GM12878 (cell line): ENCODE data around the gene CBLN3. TPM values are rescaled to one million over a fixed set of nuclear protein-coding genes. Genes with fewer than 3 reads are reported as not detected.

Experiments
- ATAC-seq: fragments of 200-7000 bp; cut with Tn5 transposase; 3 replicates; pipeline ENCODE4 v1.9.1; 2020; ENCODE audit warnings: mild to moderate bottlenecking, moderate library complexity
- BruUV-seq: library from RNA; stranded (reverse); fragments of 400-500 nt; replicated peaks from 2 replicates; lab custom pipeline; 2021; lab: Mats Ljungman, UMichigan
- CTCF ChIA-PET: fragments of 300-600 bp; sonication (Branson Sonifier 250); formaldehyde crosslinking; extraction: SDS; loops from one replicate; lab custom pipeline; 2021; ENCODE audit warnings: inconsistent platforms; lab: Yijun Ruan, JAX
- POLR2A ChIA-PET: fragments of 350-600 bp; formaldehyde crosslinking; extraction: SDS; loops from one replicate; lab custom pipeline; 2021; ENCODE audit warnings: inconsistent platforms; lab: Charles Lee
- RAD21 ChIA-PET: fragments of 300-600 bp; sonication (Branson Sonifier 250); formaldehyde crosslinking; loops from one replicate; lab custom pipeline; 2023; ENCODE audit warnings: antibody characterized with exemption; ENCODE audit not compliant: unreplicated experiment; lab: Charles Lee
- SMC1A ChIA-PET: fragments of 300-600 bp; sonication (Branson Sonifier 250); formaldehyde crosslinking; loops from one replicate; lab custom pipeline; 2023; ENCODE audit not compliant: unreplicated experiment, uncharacterized antibody; lab: Charles Lee
- DNase-seq: peaks from one replicate; pipeline ENCODE4 v3.0.0-alpha.2; 2011; ENCODE audit warnings: low read depth, low spot score
- FAIRE-seq: peaks from 3 replicates; lab custom pipeline; 2011; peaks lifted over from hg19 to GRCh38; lab: Jason Lieb, UNC
- H2AFZ ChIP-seq: 2 replicates; pipeline ENCODE4 v1.6.0; 2011; ENCODE audit warnings: low read depth, low read length, control low read depth; ENCODE audit not compliant: control insufficient read depth
- H3K27ac ChIP-seq: 2 replicates; pipeline ENCODE4 v1.5.1; 2011; ENCODE audit warnings: control low read depth; ENCODE audit not compliant: control insufficient read depth, insufficient read depth
- H3K27me3 ChIP-seq, 2 experiments: replicated peaks in 1 of 2; 2 replicates each; pipeline versions ENCODE4 v1.6.0 to v1.6.1; 2011; ENCODE audit warnings: low read length in 1 of 2; ENCODE audit not compliant: control insufficient read depth in 2 of 2, insufficient read depth in 2 of 2
- H3K36me3 ChIP-seq, 2 experiments: 2 replicates each; pipeline ENCODE4 v1.5.1; 2011; ENCODE audit warnings: low read length in 1 of 2; ENCODE audit not compliant: control insufficient read depth in 2 of 2, insufficient read depth in 2 of 2
- H3K4me1 ChIP-seq: 2 replicates; pipeline ENCODE4 v1.6.1; 2011; ENCODE audit warnings: mild to moderate bottlenecking, low read length, moderate library complexity, mixed read lengths; ENCODE audit not compliant: control insufficient read depth, insufficient read depth
- H3K4me2 ChIP-seq: 2 replicates; pipeline ENCODE4 v1.6.0; 2011; ENCODE audit warnings: control low read depth; ENCODE audit not compliant: control insufficient read depth, insufficient read depth
- H3K4me3 ChIP-seq: fragments of 200-600 bp; sonication (generic); 2 replicates; pipeline ENCODE4 v1.5.1; 2016
- H3K79me2 ChIP-seq: 2 replicates; pipeline ENCODE4 v1.6.0; 2011; ENCODE audit warnings: low read length; ENCODE audit not compliant: control insufficient read depth, insufficient read depth
- H3K9ac ChIP-seq: 2 replicates; pipeline ENCODE4 v1.8.0; 2011; ENCODE audit warnings: low read length, control low read depth, mixed read lengths; ENCODE audit not compliant: control insufficient read depth, insufficient read depth
- H3K9me3 ChIP-seq: replicated peaks from 3 replicates; pipeline ENCODE4 v1.5.1; 2011; ENCODE audit warnings: mild to moderate bottlenecking, low read length; ENCODE audit not compliant: control insufficient read depth, insufficient read depth
- H4K20me1 ChIP-seq: 2 replicates; pipeline ENCODE4 v1.6.0; 2011; ENCODE audit not compliant: control insufficient read depth, insufficient read depth
- BMI1 ChIP-seq: fragments of 450-650 bp; IDR thresholded peaks from 2 replicates; pipeline ENCODE4 v1.6.1; 2016; ENCODE audit warnings: mild to moderate bottlenecking, moderate library complexity, borderline replicate concordance
- CBX3 ChIP-seq: fragments of 200-600 bp; sonication (generic); IDR thresholded peaks from 2 replicates; pipeline ENCODE4 v1.6.1; 2016; ENCODE audit warnings: low read depth, borderline replicate concordance
- NR2F1 ChIP-seq: fragments of 450-650 bp; conservative IDR thresholded peaks from 2 replicates; pipeline ENCODE4 v1.6.1; 2017; ENCODE audit warnings: mild to moderate bottlenecking
- PAX8 ChIP-seq: fragments of 450-650 bp; IDR thresholded peaks from 2 replicates; pipeline ENCODE4 v1.6.1; 2017; ENCODE audit warnings: mild to moderate bottlenecking, moderate library complexity
- SUZ12 ChIP-seq: fragments of 200-600 bp; sonication (generic); IDR thresholded peaks from one replicate; pipeline ENCODE4 v1.6.1; 2018; ENCODE audit warnings: antibody characterized with exemption, mild to moderate bottlenecking; ENCODE audit not compliant: unreplicated experiment
- USF1 ChIP-seq: IDR thresholded peaks from 2 replicates; pipeline ENCODE4 v1.6.1; 2011; ENCODE audit warnings: borderline replicate concordance, low read depth, mild to moderate bottlenecking, moderate library complexity, mixed read lengths, low read length; ENCODE audit not compliant: insufficient read depth; ENCODE audit errors: extremely low read length
- ZBTB40 ChIP-seq: fragments of 450-650 bp; IDR thresholded peaks from 2 replicates; pipeline ENCODE4 v1.6.1; 2016; ENCODE audit warnings: mild to moderate bottlenecking, moderate library complexity, borderline replicate concordance
- ZNF592 ChIP-seq: fragments of 450-650 bp; IDR thresholded peaks from 2 replicates; pipeline ENCODE4 v1.6.1; 2017; ENCODE audit warnings: mild to moderate bottlenecking, moderate library complexity
- WGBS: methylation state at CpG from one replicate; pipeline ENCODE4 v1.1.6; 2016; ENCODE audit warnings: low lambda C conversion rate; ENCODE audit not compliant: insufficient replicate concordance, insufficient coverage; ENCODE audit errors: missing lambda C conversion rate; 5-methylcytosine and 5-hydroxymethylcytosine counted together
- in situ Hi-C: fragments of 300-500 bp; cut with MboI; formaldehyde crosslinking; loops from 9 replicates; pipeline ENCODE4 v1.14.3; 2018; ENCODE audit warnings: mixed read lengths
- intact Hi-C: fragments of 100-400 bp; cut with micrococcal nuclease; formaldehyde crosslinking; loops from one replicate; pipeline ENCODE4 v1.14.2; 2022; ENCODE audit not compliant: unreplicated experiment
- polyA plus RNA-seq, 11 experiments: library from polyadenylated mRNA; depleted of rRNA in 4 of 11; unstranded in 6 of 11; stranded (reverse) in 5 of 11; fragments of >200 nt; fragmentation: Nextera tagmentation in 4 of 11; fragmentation: Illumina TruSeq in 1 of 11; extraction: Ambion mirVana in 4 of 11; extraction: Trizol in 1 of 11; gene quantifications; 1 replicate in 1 of 11; 2 replicates in 10 of 11; pipeline versions ENCODE4 v1.2.1 to v1.2.3, GENCODE V29; 2011 to 2016; ENCODE audit warnings: inconsistent platforms in 2 of 11, missing spikeins in 2 of 11, low read depth in 1 of 11
- total RNA-seq, 4 experiments: library from RNA; depleted of rRNA in 3 of 4; stranded (reverse); fragments of >200 nt in 3 of 4; fragmentation: Illumina TruSeq in 1 of 4; extraction: Trizol in 1 of 4; gene quantifications; 2 replicates each; pipeline versions ENCODE4 v1.2.1 to v1.2.3, GENCODE V29; 2013 to 2021
- TF ChIP-seq, protein P1 (sequence below): fragments of 450-650 bp; formaldehyde crosslinking; IDR thresholded peaks from 2 replicates; pipeline ENCODE4 v1.5.0; 2022; ENCODE audit warnings: mild to moderate bottlenecking, missing genetic modification characterization

The CBLN3 gene
- total and polyA plus RNA-seq, 10 of the 15 experiments (the other 5 are each of a cell fraction or from before 2014, with no cell fraction given) = 0.16 to 4.9 (median 1.3) TPM

DNA sequence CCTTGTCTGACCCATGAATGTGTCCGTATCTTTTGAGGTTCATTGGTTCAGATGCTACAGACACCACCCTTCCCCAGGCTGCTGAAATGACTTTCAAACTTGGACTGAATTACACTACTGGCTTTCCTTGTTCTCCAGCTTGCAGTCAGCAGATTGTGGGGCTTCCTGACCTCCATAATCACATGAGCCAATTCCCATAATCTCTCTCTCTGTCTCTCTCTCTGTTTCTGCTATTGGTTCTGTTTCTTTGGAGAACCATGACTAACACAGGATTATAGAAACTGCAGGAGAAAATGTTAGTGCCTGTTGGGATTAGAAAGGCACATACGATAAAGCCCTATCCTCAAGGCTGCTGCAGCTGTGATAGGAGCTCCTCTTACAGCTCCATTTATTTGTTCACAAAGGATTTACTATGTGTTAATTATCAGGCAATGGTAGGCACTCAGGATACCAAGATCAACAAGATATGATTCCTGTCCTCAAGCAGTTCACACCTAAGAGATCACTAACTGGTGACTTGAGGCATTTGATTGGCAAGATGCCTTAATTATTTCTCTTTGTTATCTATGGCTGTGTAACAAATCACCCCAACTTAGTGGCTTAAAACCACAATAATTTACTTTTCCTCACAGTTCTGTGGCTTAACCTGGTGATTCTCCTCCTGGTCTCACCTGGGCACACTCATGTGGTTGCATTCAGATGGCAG lies 40.8 kb downstream of the CBLN3 start:
- Histone ChIP-seq H3K36me3 (no peaks in the 10 kb centered on the region), H3K9ac (no peak overlapping the region), H2AFZ (no peak overlapping the region), H3K4me2 (no peak overlapping the region), H4K20me1 (no peaks in the 10 kb centered on the region), H3K9me3 (no peaks in the 10 kb centered on the region), H3K4me3 (no peak overlapping the region), H3K27me3 (no peaks in the 10 kb centered on the region; a peak in 2 of 4 replicates), H3K27ac (no peak overlapping the region), H3K4me1 (no peaks in the 10 kb centered on the region), H3K79me2 (no peaks in the 10 kb centered on the region)
- in situ Hi-C loops (no loop called here), intact Hi-C loops (no loop called here)
- no peak for DNase-seq
- RAD21 ChIA-PET = interaction anchor here (1.2 to 1.4 kb wide), 2 partner anchors 43 to 55 kb away, joined by 4 read pairs; no protein-coding TSS in a partner anchor
- no peak for FAIRE-seq
- POLR2A ChIA-PET = interaction anchor here (0.8 kb wide), 1 partner anchor 18 kb away, joined by 4 read pairs; no protein-coding TSS in a partner anchor
- SMC1A ChIA-PET = no interaction called here
- no peak for ATAC-seq
- no TSS peak for BruUV-seq
- 16% methylated on average over 2 of the region's 2 CpGs for WGBS
- CTCF ChIA-PET = interaction anchor here (0.6 to 1.2 kb wide), 3 partner anchors 20 to 43 kb away, joined by 3 to 4 read pairs (median 3); no protein-coding TSS in a partner anchor
- no peak for TF ChIP-seq PAX8
- TF ChIP-seq ZBTB40 = no peak
- TF ChIP-seq ZNF592 = no peak
- TF ChIP-seq, protein P1, sequence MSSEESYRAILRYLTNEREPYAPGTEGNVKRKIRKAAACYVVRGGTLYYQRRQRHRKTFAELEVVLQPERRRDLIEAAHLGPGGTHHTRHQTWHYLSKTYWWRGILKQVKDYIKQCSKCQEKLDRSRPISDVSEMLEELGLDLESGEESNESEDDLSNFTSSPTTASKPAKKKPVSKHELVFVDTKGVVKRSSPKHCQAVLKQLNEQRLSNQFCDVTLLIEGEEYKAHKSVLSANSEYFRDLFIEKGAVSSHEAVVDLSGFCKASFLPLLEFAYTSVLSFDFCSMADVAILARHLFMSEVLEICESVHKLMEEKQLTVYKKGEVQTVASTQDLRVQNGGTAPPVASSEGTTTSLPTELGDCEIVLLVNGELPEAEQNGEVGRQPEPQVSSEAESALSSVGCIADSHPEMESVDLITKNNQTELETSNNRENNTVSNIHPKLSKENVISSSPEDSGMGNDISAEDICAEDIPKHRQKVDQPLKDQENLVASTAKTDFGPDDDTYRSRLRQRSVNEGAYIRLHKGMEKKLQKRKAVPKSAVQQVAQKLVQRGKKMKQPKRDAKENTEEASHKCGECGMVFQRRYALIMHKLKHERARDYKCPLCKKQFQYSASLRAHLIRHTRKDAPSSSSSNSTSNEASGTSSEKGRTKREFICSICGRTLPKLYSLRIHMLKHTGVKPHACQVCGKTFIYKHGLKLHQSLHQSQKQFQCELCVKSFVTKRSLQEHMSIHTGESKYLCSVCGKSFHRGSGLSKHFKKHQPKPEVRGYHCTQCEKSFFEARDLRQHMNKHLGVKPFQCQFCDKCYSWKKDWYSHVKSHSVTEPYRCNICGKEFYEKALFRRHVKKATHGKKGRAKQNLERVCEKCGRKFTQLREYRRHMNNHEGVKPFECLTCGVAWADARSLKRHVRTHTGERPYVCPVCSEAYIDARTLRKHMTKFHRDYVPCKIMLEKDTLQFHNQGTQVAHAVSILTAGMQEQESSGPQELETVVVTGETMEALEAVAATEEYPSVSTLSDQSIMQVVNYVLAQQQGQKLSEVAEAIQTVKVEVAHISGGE (CRISPR knock-in tag) = no peak
- no peak for TF ChIP-seq NR2F1
- no peak for TF ChIP-seq CBX3
- no peak for TF ChIP-seq SUZ12
- no peak for TF ChIP-seq USF1
- TF ChIP-seq BMI1 = no peak
